ENCODE results near the gene SFN. TPM values are rescaled to one million over a fixed set of nuclear protein-coding genes. Genes with fewer than 3 reads are reported as not detected.

SFN gene
- total RNA-seq, 1 experiment from 2014 or later, result 245 TPM

- no peak overlapping the region for H3K4me2 ChIP-seq (ENCODE audit: low read length)
- POLR2A ChIA-PET, result no interaction called here
Measured at GRCh38 chr1:26839339-26839722, 23.6 kb upstream of the SFN start.

More at GRCh38 chr1:26839339-26839722, 23.6 kb upstream of the SFN start:
- Histone ChIP-seq H2AFZ (ENCODE audit: low read depth, low read length, poor library complexity, severe bottlenecking) (no peak overlapping the region), H4K20me1 (ENCODE audit: insufficient read depth) (no peaks in the 10 kb centered on the region), H3K27ac (ENCODE audit: low read depth, low read length) (no peak overlapping the region), H3K36me3 (ENCODE audit: control insufficient read depth in 1 of 2, insufficient read depth in 2 of 2, low read length in 2 of 2) (peaks cover 21 to 36% of the 10 kb centered on the region in 2 experiments; a peak in 3 of 4 replicates), H3K27me3 (ENCODE audit: insufficient read depth, low read length) (no peaks in the 10 kb centered on the region), H3K4me1 (ENCODE audit: control insufficient read depth in 1 of 2, insufficient read depth in 2 of 2, low read length in 2 of 2) (no peaks in the 10 kb centered on the region), H3K9me2 (ENCODE audit: insufficient read depth) (no peaks in the 10 kb centered on the region), H3K9me3 (ENCODE audit: control insufficient read depth in 1 of 2, insufficient read depth in 1 of 2, low read depth in 1 of 2, low read length in 2 of 2) (no peaks in the 10 kb centered on the region), H3K9ac (ENCODE audit: low read length) (no peak overlapping the region), H3K4me3 (replicated peaks in 1 of 2; ENCODE audit: low read depth in 1 of 2, low read length in 2 of 2) (no peak overlapping the region), H3K79me2 (ENCODE audit: insufficient read depth, low read length) (peaks cover 10% of the 10 kb centered on the region; the same call in 1 of the 2 replicates)
- DNase-seq (ENCODE audit: low read depth, low spot score) (no peak), ATAC-seq (no peak)
- ChIA-PET CTCF (no interaction called here), RAD21 (ENCODE audit: low non-redundant PET in 1 of 2, low total read pairs in 2 of 2, uncharacterized antibody in 2 of 2, unreplicated experiment in 2 of 2) (no interaction called here)
- intact Hi-C loops (cut with micrococcal nuclease), result no loop called here
- no TSS peak for BruUV-seq (replicated peaks)
- no peak for TF ChIP-seq TCF7L2 (IDR thresholded peaks at IDR 0.05; ENCODE audit: borderline replicate concordance, extremely low read depth, insufficient read depth, insufficient read length)
- no peak for TF ChIP-seq EGR1 (IDR thresholded peaks at IDR 0.05; ENCODE audit: low read depth)
- no peak for TF ChIP-seq JUND (IDR thresholded peaks at IDR 0.05)
- no peak for TF ChIP-seq CBX3 (IDR thresholded peaks at IDR 0.05; ENCODE audit: low read depth)
- TF ChIP-seq CTCF (IDR thresholded peaks at IDR 0.05 in 2 of 3, conservative IDR thresholded peaks at IDR 0.05 in 1 of 3; ENCODE audit: borderline replicate concordance in 1 of 3, insufficient read depth in 1 of 3, low read depth in 2 of 3, low read length in 2 of 3), result no peak
- TF ChIP-seq ZBTB33 (IDR thresholded peaks at IDR 0.05; ENCODE audit: extremely low read depth, insufficient replicate concordance, low read length), result no peak
- TF ChIP-seq SP1 (IDR thresholded peaks at IDR 0.05; ENCODE audit: low read depth), result no peak
- no peak for TF ChIP-seq EZH2 (IDR thresholded peaks at IDR 0.05)
- TF ChIP-seq, protein P1, sequence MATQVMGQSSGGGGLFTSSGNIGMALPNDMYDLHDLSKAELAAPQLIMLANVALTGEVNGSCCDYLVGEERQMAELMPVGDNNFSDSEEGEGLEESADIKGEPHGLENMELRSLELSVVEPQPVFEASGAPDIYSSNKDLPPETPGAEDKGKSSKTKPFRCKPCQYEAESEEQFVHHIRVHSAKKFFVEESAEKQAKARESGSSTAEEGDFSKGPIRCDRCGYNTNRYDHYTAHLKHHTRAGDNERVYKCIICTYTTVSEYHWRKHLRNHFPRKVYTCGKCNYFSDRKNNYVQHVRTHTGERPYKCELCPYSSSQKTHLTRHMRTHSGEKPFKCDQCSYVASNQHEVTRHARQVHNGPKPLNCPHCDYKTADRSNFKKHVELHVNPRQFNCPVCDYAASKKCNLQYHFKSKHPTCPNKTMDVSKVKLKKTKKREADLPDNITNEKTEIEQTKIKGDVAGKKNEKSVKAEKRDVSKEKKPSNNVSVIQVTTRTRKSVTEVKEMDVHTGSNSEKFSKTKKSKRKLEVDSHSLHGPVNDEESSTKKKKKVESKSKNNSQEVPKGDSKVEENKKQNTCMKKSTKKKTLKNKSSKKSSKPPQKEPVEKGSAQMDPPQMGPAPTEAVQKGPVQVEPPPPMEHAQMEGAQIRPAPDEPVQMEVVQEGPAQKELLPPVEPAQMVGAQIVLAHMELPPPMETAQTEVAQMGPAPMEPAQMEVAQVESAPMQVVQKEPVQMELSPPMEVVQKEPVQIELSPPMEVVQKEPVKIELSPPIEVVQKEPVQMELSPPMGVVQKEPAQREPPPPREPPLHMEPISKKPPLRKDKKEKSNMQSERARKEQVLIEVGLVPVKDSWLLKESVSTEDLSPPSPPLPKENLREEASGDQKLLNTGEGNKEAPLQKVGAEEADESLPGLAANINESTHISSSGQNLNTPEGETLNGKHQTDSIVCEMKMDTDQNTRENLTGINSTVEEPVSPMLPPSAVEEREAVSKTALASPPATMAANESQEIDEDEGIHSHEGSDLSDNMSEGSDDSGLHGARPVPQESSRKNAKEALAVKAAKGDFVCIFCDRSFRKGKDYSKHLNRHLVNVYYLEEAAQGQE (IDR thresholded peaks at IDR 0.05; ENCODE audit: low read depth), result no peak
- TF ChIP-seq ELF1 (IDR thresholded peaks at IDR 0.05; ENCODE audit: borderline replicate concordance, low read depth), result no peak
- no peak for TF ChIP-seq ZNF274 (IDR thresholded peaks at IDR 0.05; ENCODE audit: low read depth, low read length)
- TF ChIP-seq ATF3 (IDR thresholded peaks at IDR 0.05), result no peak
- TF ChIP-seq EZH2phosphoT487 (IDR thresholded peaks at IDR 0.05; ENCODE audit: borderline replicate concordance), result no peak
- no peak for TF ChIP-seq ZFX (IDR thresholded peaks at IDR 0.05)
- no peak for TF ChIP-seq SIN3A (IDR thresholded peaks at IDR 0.05; ENCODE audit: low read depth)
